GM12801 (cell line): ENCODE measurements around the gene ZNF516.

Experiments
- TF ChIP-seq, protein P1 (sequence below): IDR thresholded peaks from one replicate; pipeline ENCODE4 v1.5.1; 2011; ENCODE audit warnings: control low read depth; ENCODE audit not compliant: insufficient read length; ENCODE audit errors: extremely low read depth

Gene ZNF516

DNA sequence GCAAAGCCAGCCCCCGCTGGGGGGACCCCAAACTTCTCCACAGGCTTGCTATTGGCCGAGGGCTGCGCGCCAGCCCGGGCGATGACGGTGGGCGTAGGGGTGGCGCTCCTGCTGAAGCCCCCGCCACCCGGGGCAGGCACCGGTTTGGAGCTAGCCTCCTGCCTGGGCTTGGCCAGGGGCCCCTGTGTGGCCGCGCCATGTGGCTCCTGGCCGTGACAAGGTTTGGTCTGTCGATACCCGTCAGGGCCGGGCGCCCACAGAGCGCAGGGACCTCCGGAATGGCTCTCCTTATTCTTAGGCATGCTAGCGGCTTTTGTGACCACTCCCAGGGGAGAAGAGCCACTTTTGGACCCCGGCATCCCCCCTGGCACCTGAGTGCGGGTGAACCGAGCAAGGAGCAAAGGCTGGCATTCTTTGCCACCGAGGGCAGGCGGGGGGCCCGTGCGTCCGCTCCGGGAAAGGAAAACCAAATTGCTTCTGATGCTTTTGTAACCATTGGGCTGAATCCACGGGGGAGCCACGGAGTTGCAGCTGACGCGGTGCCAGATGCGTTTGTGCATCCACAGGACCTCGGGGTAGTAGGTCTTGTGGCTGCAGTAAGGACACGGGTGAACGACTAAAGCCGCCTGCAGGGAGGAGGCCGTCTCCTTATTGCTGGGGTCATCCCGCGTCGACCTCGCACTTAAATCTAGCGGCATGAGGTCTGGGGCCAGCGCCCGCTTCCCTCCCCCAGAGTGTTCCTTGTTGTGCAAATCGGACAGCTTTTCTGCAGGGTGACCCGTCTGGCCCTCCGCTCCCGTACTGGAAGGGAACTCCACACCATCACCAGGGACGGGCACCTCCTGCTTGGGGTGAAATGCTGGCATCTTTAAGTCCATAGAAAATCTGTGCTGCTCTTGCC lies 115.6 kb downstream of the ZNF516 start:
- TF ChIP-seq, protein P1, sequence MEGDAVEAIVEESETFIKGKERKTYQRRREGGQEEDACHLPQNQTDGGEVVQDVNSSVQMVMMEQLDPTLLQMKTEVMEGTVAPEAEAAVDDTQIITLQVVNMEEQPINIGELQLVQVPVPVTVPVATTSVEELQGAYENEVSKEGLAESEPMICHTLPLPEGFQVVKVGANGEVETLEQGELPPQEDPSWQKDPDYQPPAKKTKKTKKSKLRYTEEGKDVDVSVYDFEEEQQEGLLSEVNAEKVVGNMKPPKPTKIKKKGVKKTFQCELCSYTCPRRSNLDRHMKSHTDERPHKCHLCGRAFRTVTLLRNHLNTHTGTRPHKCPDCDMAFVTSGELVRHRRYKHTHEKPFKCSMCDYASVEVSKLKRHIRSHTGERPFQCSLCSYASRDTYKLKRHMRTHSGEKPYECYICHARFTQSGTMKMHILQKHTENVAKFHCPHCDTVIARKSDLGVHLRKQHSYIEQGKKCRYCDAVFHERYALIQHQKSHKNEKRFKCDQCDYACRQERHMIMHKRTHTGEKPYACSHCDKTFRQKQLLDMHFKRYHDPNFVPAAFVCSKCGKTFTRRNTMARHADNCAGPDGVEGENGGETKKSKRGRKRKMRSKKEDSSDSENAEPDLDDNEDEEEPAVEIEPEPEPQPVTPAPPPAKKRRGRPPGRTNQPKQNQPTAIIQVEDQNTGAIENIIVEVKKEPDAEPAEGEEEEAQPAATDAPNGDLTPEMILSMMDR, result no peak

DNA sequence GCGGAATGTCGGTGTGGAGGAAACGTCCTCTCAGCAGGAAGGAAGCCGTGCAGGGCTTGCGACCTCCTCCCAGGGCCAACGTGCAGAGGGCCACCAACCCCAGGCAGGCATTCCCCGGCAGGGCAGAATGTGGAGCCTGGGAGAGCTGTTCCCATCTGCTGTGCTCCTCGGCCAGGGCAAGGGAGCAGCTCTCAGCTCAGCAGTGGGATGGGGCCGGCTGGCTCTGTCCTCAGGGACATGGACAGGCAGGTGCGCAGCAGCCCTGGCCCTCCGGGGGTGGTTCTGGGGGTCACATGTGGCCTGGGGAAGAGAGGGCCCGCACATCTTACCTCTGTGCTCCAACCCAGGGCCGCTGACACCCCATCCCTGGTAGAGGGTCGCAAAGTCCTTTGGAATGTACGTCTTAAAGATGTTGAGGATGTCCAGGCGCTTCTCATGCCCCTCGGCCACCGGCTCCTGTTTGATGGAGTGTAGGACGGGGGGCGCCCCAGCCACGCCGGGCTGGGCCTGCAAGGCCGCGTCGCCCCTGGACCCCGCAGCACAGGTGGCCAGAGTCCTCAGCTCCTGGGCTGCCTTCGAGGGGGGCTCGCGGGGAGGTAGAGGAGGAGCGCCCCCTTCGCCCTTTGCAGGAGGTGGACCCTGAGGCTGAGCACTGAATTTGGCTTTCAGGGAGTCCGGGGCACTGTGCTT lies 116.4 kb downstream of the ZNF516 start:
- TF ChIP-seq, protein P1, result no peak

DNA sequence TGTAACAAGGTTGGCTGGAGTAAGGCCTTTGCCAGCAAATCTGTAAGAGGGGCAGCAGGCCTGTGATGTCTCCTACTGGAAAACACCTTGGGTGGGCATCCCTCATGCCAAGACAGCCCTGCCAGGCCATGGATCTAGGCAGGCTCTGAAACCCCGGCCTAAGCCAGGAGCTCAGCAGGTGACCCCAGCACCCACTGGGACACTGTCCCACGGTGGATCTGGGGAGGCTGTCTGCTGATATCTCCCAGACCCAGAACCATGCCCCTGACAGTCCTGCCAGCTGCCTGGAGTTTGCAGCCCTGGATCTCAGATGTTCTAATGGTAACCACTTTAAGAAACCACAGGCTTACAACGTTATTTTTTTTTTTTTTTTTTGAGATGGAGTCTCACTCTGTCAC lies 117.7 kb downstream of the ZNF516 start:
- TF ChIP-seq, protein P1, result no peak

DNA sequence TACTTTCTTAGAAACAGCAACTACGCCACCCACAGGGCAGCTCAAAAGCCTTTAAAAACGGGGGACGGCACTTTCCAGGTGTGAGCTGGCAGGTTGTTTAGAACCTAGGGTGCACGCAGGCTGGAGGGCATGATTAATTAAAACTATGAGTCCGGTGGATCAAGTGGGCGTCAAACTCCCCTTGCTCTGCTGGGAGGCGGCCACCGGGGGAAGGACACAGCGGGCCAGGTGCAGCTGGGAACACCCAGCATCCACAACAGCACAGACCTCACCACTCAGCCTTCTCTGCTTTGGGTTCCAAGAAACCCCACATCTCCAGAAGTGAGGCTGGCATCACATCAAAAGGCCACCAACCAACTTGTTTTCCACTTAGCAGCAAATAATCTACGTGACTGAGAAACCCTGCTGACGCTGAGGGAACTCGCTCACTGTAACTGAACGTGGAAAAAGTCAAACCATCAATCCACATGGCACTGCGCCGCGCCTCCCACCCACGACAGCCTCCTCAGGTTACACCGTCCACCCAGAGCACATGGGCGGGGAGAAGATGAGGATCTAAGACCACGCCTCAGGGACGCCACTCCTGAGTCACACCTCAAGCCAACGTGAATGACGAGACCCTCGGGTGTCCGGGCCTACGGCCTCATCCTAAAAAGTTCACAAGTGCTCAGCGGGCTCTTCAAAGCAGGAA lies 118.2 kb downstream of the ZNF516 start:
- TF ChIP-seq, protein P1, result no peak

DNA sequence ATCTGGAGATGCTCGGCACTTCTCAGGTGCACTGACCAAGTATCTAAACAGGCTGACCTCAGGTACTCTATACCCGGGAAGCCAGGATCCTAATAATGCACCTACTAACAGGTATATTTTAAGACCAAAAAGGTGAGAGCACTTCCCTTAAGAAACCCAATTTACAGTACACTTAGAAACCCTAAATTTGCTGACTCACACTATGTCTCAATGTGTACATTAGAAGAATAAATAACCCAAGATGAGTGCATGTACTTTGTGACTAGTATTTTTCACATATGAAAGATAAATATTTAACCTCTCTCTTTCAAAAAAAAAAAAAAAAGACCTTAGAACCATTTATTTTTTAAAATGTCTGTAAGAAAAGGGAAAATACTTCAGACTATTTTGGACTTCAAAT lies 118.8 kb downstream of the ZNF516 start:
- TF ChIP-seq, protein P1, result no peak

DNA sequence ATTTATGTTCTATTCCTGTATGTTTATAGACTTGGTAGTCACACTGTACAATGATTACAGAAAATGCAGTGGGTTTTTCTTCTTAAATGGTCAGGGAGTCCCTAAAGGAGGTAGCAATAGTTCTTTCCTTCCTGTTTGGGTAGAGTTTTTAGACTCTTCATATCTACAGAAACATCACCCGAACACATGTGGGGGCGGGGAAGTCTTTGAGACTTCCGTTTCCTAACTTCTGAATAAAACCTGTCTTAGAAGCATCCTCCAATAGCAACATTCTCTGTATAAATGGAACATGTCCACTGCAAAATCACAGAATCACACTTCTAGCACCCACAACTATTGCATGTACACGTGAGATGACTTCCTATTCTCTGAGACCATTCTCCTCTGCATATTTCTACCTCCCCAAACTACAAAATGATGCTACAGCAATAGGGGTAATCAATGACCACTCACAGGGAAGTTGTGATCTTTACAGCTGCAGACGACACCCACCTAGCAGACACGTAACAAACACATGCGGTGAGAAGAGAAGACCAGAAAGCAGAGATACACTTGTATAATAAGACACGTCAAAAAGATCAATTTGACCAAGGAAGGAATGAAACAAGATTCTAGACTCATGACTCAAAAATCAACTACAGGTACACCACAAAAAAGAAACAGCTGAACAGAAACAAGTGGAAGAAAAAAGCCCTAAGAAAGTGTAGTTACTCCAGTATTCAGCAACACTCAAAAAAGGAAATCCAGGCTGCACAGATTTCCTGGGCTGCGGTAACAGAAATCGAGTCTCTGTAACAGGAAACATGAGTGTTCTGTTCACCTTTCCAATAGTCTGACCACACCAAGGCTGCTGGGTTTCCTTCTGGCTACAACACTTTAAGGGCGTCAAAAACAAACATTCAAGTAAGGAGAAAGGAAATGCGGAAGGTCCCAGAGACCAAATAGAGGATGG lies 120.4 kb downstream of the ZNF516 start:
- TF ChIP-seq, protein P1, result no peak
